GDM1 (cell line): ENCODE measurements around the gene PURA.
A peak's percentile ranks its signal among the peaks of the same experiment; 100 is the strongest.

ENCODE experiments used
- DNase-seq: peaks from one replicate; lab custom pipeline; 2025; lab: John Stamatoyannopoulos, UW

Gene PURA

GRCh38 chr5:140159014-140159927, 45.4 kb downstream of the PURA start:
- no peak for DNase-seq

- no peak for DNase-seq
Measured at GRCh38 chr5:140162275-140162674, 48.4 kb downstream of the PURA start.

GRCh38 chr5:140162781-140163180, 48.9 kb downstream of the PURA start:
- no peak for DNase-seq

- no peak for DNase-seq
Measured at GRCh38 chr5:140165101-140165922, 51.4 kb downstream of the PURA start.

- DNase-seq, result no peak
Measured at GRCh38 chr5:140165923-140166270, 52.0 kb downstream of the PURA start.

- no peak for DNase-seq
Measured at GRCh38 chr5:140166911-140167310, 53.0 kb downstream of the PURA start.

GRCh38 chr5:140168371-140168770, 54.5 kb downstream of the PURA start:
- DNase-seq, result no peak

GRCh38 chr5:140169410-140169809, 55.5 kb downstream of the PURA start:
- DNase-seq, result no peak

- no peak for DNase-seq
Measured at GRCh38 chr5:140172483-140172882, 58.6 kb downstream of the PURA start.

- no peak for DNase-seq
Measured at GRCh38 chr5:140174014-140174413, 60.1 kb downstream of the PURA start.

GRCh38 chr5:140174465-140175366, 60.8 kb downstream of the PURA start, which contains the start of gene CYSTM1:
Gene CYSTM1, plus strand, starts transcription at chr5:140175188. Its CDS starts 19,278 bp downstream, at chr5:140194466.
- peak; percentile 78 for DNase-seq
